ENCODE results near the gene DSP. TPM values are rescaled to one million over a fixed set of nuclear protein-coding genes. Genes with fewer than 3 reads are reported as not detected.

Gene DSP
- total and polyA plus RNA-seq, 7 donors: 4.2 to 61.3 (median 5.0) TPM

DNA sequence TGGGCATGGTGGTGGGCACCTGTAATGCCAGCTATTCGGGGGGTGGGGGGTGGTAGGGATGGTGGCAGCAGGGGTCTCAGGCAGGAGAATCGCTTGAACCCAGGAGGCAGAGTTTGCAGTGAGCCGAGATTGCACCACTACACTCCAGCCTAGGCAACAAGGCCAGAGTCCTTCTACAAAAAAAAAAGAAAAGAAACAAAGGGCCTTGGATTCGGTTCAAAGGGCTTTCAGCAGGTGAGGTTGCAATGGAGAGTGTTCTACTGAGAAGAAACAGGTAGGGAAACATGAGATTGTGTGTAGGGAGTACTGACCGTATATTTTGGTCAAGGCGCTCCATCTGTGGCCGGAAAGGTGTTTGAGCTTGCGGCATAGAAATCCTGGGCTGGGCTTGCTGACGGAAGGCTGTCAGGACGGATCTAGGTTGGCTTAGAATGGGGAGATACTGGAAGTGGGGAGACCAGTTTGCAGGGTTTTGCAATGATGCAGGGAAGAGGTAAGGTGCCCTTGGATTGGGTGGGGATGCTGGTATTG, 40.7 kb upstream of the DSP start:
- H3K27ac ChIP-seq: no peak overlapping the region
- TF ChIP-seq EP300 (IDR thresholded peaks at IDR 0.05): no peak
- TF ChIP-seq, protein P1, sequence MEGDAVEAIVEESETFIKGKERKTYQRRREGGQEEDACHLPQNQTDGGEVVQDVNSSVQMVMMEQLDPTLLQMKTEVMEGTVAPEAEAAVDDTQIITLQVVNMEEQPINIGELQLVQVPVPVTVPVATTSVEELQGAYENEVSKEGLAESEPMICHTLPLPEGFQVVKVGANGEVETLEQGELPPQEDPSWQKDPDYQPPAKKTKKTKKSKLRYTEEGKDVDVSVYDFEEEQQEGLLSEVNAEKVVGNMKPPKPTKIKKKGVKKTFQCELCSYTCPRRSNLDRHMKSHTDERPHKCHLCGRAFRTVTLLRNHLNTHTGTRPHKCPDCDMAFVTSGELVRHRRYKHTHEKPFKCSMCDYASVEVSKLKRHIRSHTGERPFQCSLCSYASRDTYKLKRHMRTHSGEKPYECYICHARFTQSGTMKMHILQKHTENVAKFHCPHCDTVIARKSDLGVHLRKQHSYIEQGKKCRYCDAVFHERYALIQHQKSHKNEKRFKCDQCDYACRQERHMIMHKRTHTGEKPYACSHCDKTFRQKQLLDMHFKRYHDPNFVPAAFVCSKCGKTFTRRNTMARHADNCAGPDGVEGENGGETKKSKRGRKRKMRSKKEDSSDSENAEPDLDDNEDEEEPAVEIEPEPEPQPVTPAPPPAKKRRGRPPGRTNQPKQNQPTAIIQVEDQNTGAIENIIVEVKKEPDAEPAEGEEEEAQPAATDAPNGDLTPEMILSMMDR (IDR thresholded peaks at IDR 0.05): no peak
- no peak for TF ChIP-seq POLR2AphosphoS5 (IDR thresholded peaks at IDR 0.05)
- TF ChIP-seq POLR2A (IDR thresholded peaks at IDR 0.05): no peak
- no peaks in the 10 kb centered on the region for H3K4me1 ChIP-seq
- no peak overlapping the region for H3K4me3 ChIP-seq
- no peaks in the 10 kb centered on the region for H3K36me3 ChIP-seq
- no peaks in the 10 kb centered on the region for H3K9me3 ChIP-seq
- DNase-seq: no peak
- intact Hi-C loops (cut with DNase I): no loop called here
- 75 to 87% methylated on average over 10 of the region's 10 CpGs for WGBS, 2 donors
- H3K27me3 ChIP-seq: no peaks in the 10 kb centered on the region

DNA sequence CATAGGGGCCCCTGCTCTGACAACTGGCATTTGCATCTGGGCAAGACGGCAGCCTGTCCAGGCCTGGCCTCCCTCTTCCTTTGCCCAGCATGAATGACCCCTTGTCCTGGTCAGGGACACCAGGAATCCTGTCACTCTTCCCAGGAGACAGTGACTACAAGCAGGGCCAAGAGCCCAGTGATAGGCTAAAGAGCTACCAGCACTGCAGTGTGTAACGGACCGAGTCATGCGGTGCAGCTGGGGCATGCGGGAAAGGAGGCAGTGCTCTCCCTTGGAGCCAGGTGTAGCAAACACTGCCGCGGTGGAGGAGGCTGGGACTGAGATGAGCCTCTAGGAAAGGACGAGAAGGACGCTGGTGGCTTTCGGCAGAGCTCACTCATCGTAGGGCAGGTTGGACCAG, 38.7 kb upstream of the DSP start:
- intact Hi-C loops (cut with DNase I): no loop called here
- Histone ChIP-seq H3K4me1 (no peaks in the 10 kb centered on the region), H3K9me3 (no peaks in the 10 kb centered on the region), H3K27ac (no peak overlapping the region), H3K27me3 (no peaks in the 10 kb centered on the region), H3K4me3 (no peak overlapping the region), H3K36me3 (no peaks in the 10 kb centered on the region)
- TF ChIP-seq, protein P1 (IDR thresholded peaks at IDR 0.05): no peak
- TF ChIP-seq POLR2AphosphoS5 (IDR thresholded peaks at IDR 0.05) (no peak), POLR2A (IDR thresholded peaks at IDR 0.05) (no peak), EP300 (IDR thresholded peaks at IDR 0.05) (no peak)
- no peak for DNase-seq
- 94% methylated on average over 11 of the region's 11 CpGs for WGBS, 2 donors

DNA sequence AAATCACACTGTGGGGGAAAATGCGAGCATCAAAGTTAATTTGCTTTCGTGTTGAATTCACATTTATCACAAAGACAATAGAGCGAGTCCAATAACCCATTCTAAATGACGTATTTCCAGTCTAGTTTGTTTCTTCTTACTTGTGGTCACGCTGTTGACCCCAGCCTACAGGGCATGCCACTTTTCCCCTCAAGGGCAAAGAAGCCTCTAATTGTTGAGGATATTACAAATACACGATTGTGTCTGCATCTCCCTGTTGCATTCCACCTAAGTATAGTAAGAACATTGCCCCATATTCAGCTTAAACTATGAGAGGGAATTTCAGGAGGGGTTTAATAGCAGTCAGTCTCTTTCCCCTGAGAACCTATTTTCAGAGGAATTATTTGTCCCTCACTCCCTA, 37.4 kb upstream of the DSP start:
- WGBS, 2 donors: 91% methylated on average over 6 of the region's 6 CpGs
- DNase-seq: no peak
- H3K27me3 ChIP-seq: no peaks in the 10 kb centered on the region
- no peaks in the 10 kb centered on the region for H3K36me3 ChIP-seq
- H3K27ac ChIP-seq: no peak overlapping the region
- no peaks in the 10 kb centered on the region for H3K4me1 ChIP-seq
- intact Hi-C loops (cut with DNase I): no loop called here
- no peak for TF ChIP-seq POLR2AphosphoS5 (IDR thresholded peaks at IDR 0.05)
- no peak for TF ChIP-seq POLR2A (IDR thresholded peaks at IDR 0.05)
- no peak for TF ChIP-seq EP300 (IDR thresholded peaks at IDR 0.05)
- TF ChIP-seq, protein P1 (IDR thresholded peaks at IDR 0.05): no peak
- H3K9me3 ChIP-seq: no peaks in the 10 kb centered on the region
- H3K4me3 ChIP-seq: no peak overlapping the region

DNA sequence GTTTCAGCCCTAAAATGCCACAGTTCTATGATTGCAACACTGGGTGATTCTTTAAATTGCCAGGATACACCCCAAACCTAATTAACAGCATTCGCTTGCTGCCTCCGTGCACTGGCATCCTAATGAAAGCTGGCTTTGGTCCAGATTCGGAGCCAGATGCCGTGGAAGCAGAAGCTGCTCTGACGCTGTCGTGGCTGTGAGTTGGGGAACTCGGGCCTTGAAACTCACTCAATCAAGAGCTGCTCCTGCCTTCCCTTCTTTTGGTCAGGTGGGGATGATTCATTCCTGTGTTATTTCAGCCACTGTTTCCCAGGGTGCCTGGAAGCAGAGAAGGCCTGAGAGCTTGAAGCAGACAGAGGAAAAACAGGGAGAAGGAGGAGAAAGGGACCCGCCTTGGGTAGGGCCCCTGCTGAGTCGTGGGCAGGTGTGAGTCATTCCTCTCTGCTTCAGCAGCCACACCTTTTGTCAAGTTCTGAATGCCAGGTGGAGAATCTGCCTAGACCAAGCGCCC, 36.2 kb upstream of the DSP start:
- H3K27me3 ChIP-seq: no peaks in the 10 kb centered on the region
- no peak for DNase-seq
- TF ChIP-seq, protein P1 (IDR thresholded peaks at IDR 0.05): no peak
- TF ChIP-seq EP300 (IDR thresholded peaks at IDR 0.05) (no peak), POLR2AphosphoS5 (IDR thresholded peaks at IDR 0.05) (no peak), POLR2A (IDR thresholded peaks at IDR 0.05) (no peak)
- 10 to 48% methylated on average over 10 of the region's 10 CpGs for WGBS, 2 donors
- H3K36me3 ChIP-seq: no peaks in the 10 kb centered on the region
- no peak overlapping the region for H3K27ac ChIP-seq
- no peaks in the 10 kb centered on the region for H3K4me1 ChIP-seq
- no peak overlapping the region for H3K4me3 ChIP-seq
- H3K9me3 ChIP-seq: no peaks in the 10 kb centered on the region
- intact Hi-C loops (cut with DNase I): no loop called here

DNA sequence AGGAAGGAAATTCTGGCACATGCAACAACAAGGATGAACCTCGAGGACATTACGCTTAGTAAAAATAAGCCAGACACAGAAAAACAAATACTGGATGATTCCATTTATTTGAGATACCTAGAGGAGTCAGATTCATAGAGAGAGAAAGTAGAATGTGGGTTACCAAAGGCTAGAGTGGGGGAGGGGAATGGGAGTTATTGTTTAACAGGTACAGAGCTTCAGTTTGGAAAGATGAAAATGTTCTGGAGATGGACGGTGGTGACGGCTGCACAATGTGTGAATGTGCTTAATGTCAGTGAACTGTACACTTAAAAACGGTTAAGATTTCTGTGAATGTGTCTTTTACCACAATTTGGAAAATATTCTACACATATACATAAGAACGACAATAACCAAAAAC, 33.9 kb upstream of the DSP start:
- intact Hi-C loops (cut with DNase I): no loop called here
- 92 to 95% methylated on average over 6 of the region's 6 CpGs for whole genome bisulfite sequencing, 2 donors
- Histone ChIP-seq H3K27me3 (no peaks in the 10 kb centered on the region), H3K36me3 (no peaks in the 10 kb centered on the region), H3K9me3 (no peaks in the 10 kb centered on the region), H3K27ac (no peak overlapping the region), H3K4me1 (no peaks in the 10 kb centered on the region), H3K4me3 (no peak overlapping the region)
- DNase-seq: no peak
- TF ChIP-seq POLR2A (IDR thresholded peaks at IDR 0.05) (no peak), EP300 (IDR thresholded peaks at IDR 0.05) (no peak), POLR2AphosphoS5 (IDR thresholded peaks at IDR 0.05) (no peak)
- TF ChIP-seq, protein P1 (IDR thresholded peaks at IDR 0.05): no peak

Data from sigmoid colon (tissue), 7 donors.